Psoas muscle (tissue), 8 donors: Measurements from ENCODE around the gene STX16. TPM values are rescaled to one million over a fixed set of nuclear protein-coding genes. Genes with fewer than 3 reads are reported as not detected.

Source experiments
- ATAC-seq, 4 donors: fragments of 200-7000 bp; cut with Tn5 transposase; one replicate each; pipeline ENCODE4 v1.9.1; 2020; ENCODE audit warnings: moderate library complexity in 3 of 4, mild to moderate bottlenecking in 2 of 4
- DNase-seq, 2 donors: peaks; one replicate each; pipeline ENCODE4 v3.0.0-alpha.2; 2020
- H3K27ac ChIP-seq: fragments of 200-600 bp; one replicate; pipeline ENCODE4 v1.8.0; 2022
- H3K27me3 ChIP-seq, 3 donors: fragments of 200-600 bp in 1 of 3; one replicate each; pipeline versions ENCODE4 v1.6.1 to v1.8.0; 2013 to 2022; ENCODE audit warnings: low read length in 2 of 3, mild to moderate bottlenecking in 2 of 3, moderate library complexity in 1 of 3; ENCODE audit not compliant: insufficient read depth in 3 of 3
- H3K36me3 ChIP-seq, 2 donors: fragments of 200-600 bp in 1 of 2; one replicate each; pipeline versions ENCODE4 v1.6.1 to v1.8.0; 2013 to 2022; ENCODE audit warnings: low read depth in 1 of 2, mild to moderate bottlenecking in 1 of 2, moderate library complexity in 1 of 2; ENCODE audit not compliant: insufficient read depth in 1 of 2
- H3K4me1 ChIP-seq: fragments of 200-600 bp; one replicate; pipeline ENCODE4 v1.8.0; 2022
- H3K4me3 ChIP-seq: fragments of 200-600 bp; one replicate; pipeline ENCODE4 v1.8.0; 2022; ENCODE audit warnings: mild to moderate bottlenecking
- H3K9me3 ChIP-seq: fragments of 200-600 bp; one replicate; pipeline ENCODE4 v1.8.0; 2022
- CTCF ChIP-seq: fragments of 200-600 bp; IDR thresholded peaks from one replicate; pipeline ENCODE4 v1.8.0; 2022; ENCODE audit warnings: antibody characterized with exemption
- WGBS, 3 donors: extraction: QIAGEN DNeasy Blood & Tissue Kit; methylation state at CpG; one replicate each; pipeline versions ENCODE4 v1.1.6 to v1.1.7; 2013; 5-methylcytosine and 5-hydroxymethylcytosine counted together
- intact Hi-C, 2 donors: fragments of 100-400 bp; cut with DNase I; formaldehyde crosslinking; loops; one replicate each; pipeline versions ENCODE4 v1.11.0 to v1.14.2; 2022
- polyA plus RNA-seq, 3 donors: library from polyadenylated mRNA; stranded (reverse); fragments of 200-250 nt; gene quantifications; one replicate each; pipeline ENCODE4 v1.2.3, GENCODE V29; 2013
- total RNA-seq, 4 donors: library from RNA; stranded (reverse); fragmentation: NEBNext Ultra II Directional in 2 of 4; extraction: Animal tissue kit (Norgen Biotek cat#: 25700) in 2 of 4; gene quantifications; one replicate each; pipeline versions ENCODE4 v1.2.1 to v1.2.4, GENCODE V29; 2021 to 2023
- donor health status: healthy with polysubstance abuse.
- donor health status: DM: no; HTN: no; CAD: no; lungs with moderate emphysema.
- donor health status: Bipolar disorder and iron deficiency.
- donor health status: healthy.
- donor health status: DM: yes; HTN: yes; CAD: no.
- donor health status: DM: no; HTN: no; CAD: no.
- donor health status: DM: no; HTN: no; CAD: no.
- donor health status: DM: yes; HTN: yes; CAD: no.

Gene STX16
- total and polyA plus RNA-seq, 7 donors = 17.5 to 58.1 (median 20.0) TPM

DNA sequence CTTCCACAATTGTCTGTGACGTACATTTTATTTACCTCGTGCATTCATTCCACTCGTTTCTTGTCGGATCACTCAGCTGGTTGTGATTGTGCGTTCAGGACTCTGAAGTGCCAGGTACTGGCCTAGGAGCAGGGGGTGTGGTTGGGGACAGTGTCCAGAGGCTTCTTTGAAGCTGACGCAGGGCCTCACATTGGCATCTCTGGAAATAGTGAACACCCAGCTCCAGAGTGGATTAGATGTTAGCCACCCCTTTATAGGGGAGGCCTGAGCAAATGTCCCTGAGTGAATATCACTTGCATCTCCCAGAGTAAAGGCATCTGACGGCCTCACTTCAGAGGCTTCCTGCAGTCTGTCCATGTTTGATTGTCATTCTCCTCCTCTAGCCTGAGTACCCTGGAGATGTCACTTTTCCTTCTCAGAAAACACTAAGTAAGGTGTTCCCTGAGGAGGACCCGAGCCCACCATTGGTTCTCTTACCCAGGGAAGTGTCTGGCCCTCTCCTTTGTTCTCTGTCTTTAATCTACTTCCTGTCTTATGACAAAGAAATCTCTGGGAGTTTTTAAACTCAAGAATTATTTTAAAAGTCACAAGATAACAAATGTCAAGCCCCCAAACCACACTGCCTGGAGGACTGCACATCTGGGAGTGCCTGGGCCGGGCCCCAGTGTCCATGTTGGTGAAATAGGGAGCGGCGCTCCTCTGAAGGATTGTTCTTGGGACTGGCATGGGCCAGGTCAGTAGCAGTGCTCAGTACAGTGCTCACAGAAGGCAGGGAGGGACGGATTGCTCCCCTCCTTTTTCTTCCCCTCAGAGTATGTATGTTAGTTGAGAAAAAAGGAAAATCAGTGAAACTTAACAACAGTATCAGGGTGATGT, 10.8 kb downstream of the STX16 start:
- intact Hi-C loops = no loop called here
- 62 to 72% (median 70%) methylated on average over 12 of the region's 12 CpGs for WGBS, 3 donors

GRCh38 chr20:58664331-58664730, 13.2 kb downstream of the STX16 start:
- peaks cover 8 to 34% of the 10 kb centered on the region in 2 donors for H3K36me3 ChIP-seq
- WGBS, 3 donors = 78 to 81% (median 80%) methylated on average over 2 of the region's 2 CpGs
- intact Hi-C loops = no loop called here

More for the DNA sequence above, 10.8 kb downstream of the STX16 start:
- no peak for DNase-seq
- H3K4me3 ChIP-seq = no peak overlapping the region
- peak in 3 of 4 donors; percentile 68 to 74 (median 72) for ATAC-seq
- TF ChIP-seq CTCF = no peak
- H3K9me3 ChIP-seq = no peaks in the 10 kb centered on the region
- H3K27me3 ChIP-seq = no peaks in the 10 kb centered on the region
- peaks cover 0 to 15% of the 10 kb centered on the region in 2 donors for H3K36me3 ChIP-seq
- peak overlapping the region; percentile 70 for H3K27ac ChIP-seq
- peaks cover 58% of the 10 kb centered on the region for H3K4me1 ChIP-seq

DNA sequence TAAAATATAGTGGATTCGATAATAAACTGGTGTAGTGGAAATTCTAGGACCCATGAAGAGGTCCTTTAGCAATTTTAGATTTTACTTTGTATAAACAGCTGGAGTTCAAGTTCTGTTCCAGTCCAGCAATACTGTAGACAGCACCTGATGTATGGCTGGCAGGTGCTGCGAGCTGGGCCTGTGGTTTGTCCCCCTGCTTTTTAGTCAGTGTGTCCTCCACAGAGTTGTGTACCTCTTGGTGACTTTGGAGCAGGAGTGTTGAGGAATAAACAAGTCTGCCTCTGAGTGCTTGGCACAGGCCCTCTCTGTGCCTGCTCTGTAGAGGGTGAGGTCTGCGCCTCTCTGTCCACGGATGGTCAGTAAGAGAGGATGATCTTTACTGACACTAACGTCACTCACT, 13.8 kb downstream of the STX16 start:
- Histone ChIP-seq H3K9me3 (no peaks in the 10 kb centered on the region), H3K4me3 (no peak overlapping the region), H3K4me1 (peaks cover 30% of the 10 kb centered on the region), H3K27ac (peak overlapping the region; percentile 75), H3K27me3 (no peaks in the 10 kb centered on the region), H3K36me3 (peaks cover 11 to 40% of the 10 kb centered on the region in 2 donors)
- TF ChIP-seq CTCF = no peak
- intact Hi-C loops = no loop called here
- ATAC-seq (peak; percentile 43 to 64 (median 56)), DNase-seq (no peak)
- WGBS, 3 donors = 57 to 78% (median 66%) methylated on average over 5 of the region's 5 CpGs

More at GRCh38 chr20:58664331-58664730, 13.2 kb downstream of the STX16 start:
- no peak overlapping the region for H3K4me3 ChIP-seq
- H3K9me3 ChIP-seq = no peaks in the 10 kb centered on the region
- ATAC-seq = no peak
- peaks cover 35% of the 10 kb centered on the region for H3K4me1 ChIP-seq
- H3K27ac ChIP-seq = peak overlapping the region; percentile 75
- DNase-seq = no peak
- TF ChIP-seq CTCF = no peak
- H3K27me3 ChIP-seq = no peaks in the 10 kb centered on the region

DNA sequence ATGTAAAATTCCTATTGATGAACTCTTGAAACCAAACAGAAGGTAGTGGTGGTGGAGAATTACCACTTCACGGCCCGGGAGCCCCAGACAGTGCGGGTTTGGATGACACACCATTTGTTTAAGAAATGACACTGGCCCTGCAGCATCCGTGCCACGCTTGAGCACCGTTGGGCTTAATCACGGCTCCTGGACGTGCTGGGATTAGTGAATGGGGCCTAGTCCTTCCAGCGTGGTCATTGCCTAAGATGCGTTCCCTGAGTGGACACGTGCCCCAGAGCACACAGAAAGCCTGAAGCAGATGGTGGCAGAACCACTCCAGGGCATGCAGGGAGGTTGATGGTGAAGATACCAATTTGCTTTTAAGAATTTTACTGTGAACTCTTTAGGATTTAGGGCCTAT, 14.5 kb downstream of the STX16 start:
- 46 to 68% (median 50%) methylated on average over 11 of the region's 11 CpGs for WGBS, 3 donors
- TF ChIP-seq CTCF = no peak
- intact Hi-C loops = no loop called here
- Histone ChIP-seq H3K36me3 (peaks cover 16 to 47% of the 10 kb centered on the region in 2 donors), H3K9me3 (no peaks in the 10 kb centered on the region), H3K27me3 (no peaks in the 10 kb centered on the region), H3K4me3 (no peak overlapping the region), H3K4me1 (peaks cover 30% of the 10 kb centered on the region), H3K27ac (peak overlapping the region; percentile 75)
- ATAC-seq (peak; percentile 85 to 95 (median 91)), DNase-seq (peak; percentile 36 to 82)
